ENCODE results near the gene GGT7.
A peak's percentile ranks its signal among the peaks of the same experiment; 100 is the strongest.
"Not testable (repeated sequence)": the region's sequence is repeated elsewhere in the genome, so short reads cannot be mapped to it uniquely, and the experiment has no call there.

The GGT7 gene

GRCh38 chr20:34872622-34873224 lies at the start of gene GGT7:
Gene GGT7 (minus strand): TSS chr20:34872856. CDS start chr20:34872815, 41 bp downstream.
- Histone ChIP-seq H2AFZ (ENCODE audit: low read depth, low read length) (peak within 1 kb of the TSS; percentile 60), H3K36me3 (ENCODE audit: insufficient read depth, low read length) (no peaks in the 10 kb centered on the region), H3K27me3 (ENCODE audit: insufficient read depth, low read length) (no peaks in the 10 kb centered on the region), H3K4me1 (ENCODE audit: insufficient read depth, low read length) (peaks cover 26% of the 10 kb centered on the region), H3K9me3 (ENCODE audit: low read length) (no peaks in the 10 kb centered on the region), H3K4me3 (ENCODE audit: low read length) (peak within 1 kb of the TSS; percentile 84)

GRCh38 chr20:34921436-34921835 lies 48.8 kb upstream of the GGT7 start:
- H3K36me3 ChIP-seq (ENCODE audit: insufficient read depth, low read length): peaks cover 27% of the 10 kb centered on the region
- no peak overlapping the region for H2AFZ ChIP-seq (ENCODE audit: low read depth, low read length)
- no peaks in the 10 kb centered on the region for H3K27me3 ChIP-seq (ENCODE audit: insufficient read depth, low read length)
- peaks cover 5% of the 10 kb centered on the region for H3K9me3 ChIP-seq (ENCODE audit: low read length)
- H3K4me3 ChIP-seq (ENCODE audit: low read length): no peak overlapping the region
- no peaks in the 10 kb centered on the region for H3K4me1 ChIP-seq (ENCODE audit: insufficient read depth, low read length)

- Histone ChIP-seq H3K4me1 (ENCODE audit: insufficient read depth, low read length) (no peaks in the 10 kb centered on the region), H3K36me3 (ENCODE audit: insufficient read depth, low read length) (peaks cover 21% of the 10 kb centered on the region), H3K4me3 (ENCODE audit: low read length) (no peak overlapping the region), H3K9me3 (ENCODE audit: low read length) (peaks cover 5% of the 10 kb centered on the region), H3K27me3 (ENCODE audit: insufficient read depth, low read length) (no peaks in the 10 kb centered on the region), H2AFZ (ENCODE audit: low read depth, low read length) (no peak overlapping the region)
Measured at GRCh38 chr20:34920055-34920454, 47.4 kb upstream of the GGT7 start.

- Histone ChIP-seq H3K4me3 (ENCODE audit: low read length) (no peak overlapping the region), H3K9me3 (ENCODE audit: low read length) (no peaks in the 10 kb centered on the region), H3K4me1 (ENCODE audit: insufficient read depth, low read length) (no peaks in the 10 kb centered on the region), H3K36me3 (ENCODE audit: insufficient read depth, low read length) (peaks cover 13% of the 10 kb centered on the region), H3K27me3 (ENCODE audit: insufficient read depth, low read length) (no peaks in the 10 kb centered on the region), H2AFZ (ENCODE audit: low read depth, low read length) (no peak overlapping the region)
Measured at GRCh38 chr20:34916774-34917354, 44.2 kb upstream of the GGT7 start.

GRCh38 chr20:34915749-34916455 lies 43.2 kb upstream of the GGT7 start:
- no peak overlapping the region for H2AFZ ChIP-seq (ENCODE audit: low read depth, low read length)
- no peaks in the 10 kb centered on the region for H3K9me3 ChIP-seq (ENCODE audit: low read length)
- peaks cover 9% of the 10 kb centered on the region for H3K36me3 ChIP-seq (ENCODE audit: insufficient read depth, low read length)
- no peaks in the 10 kb centered on the region for H3K4me1 ChIP-seq (ENCODE audit: insufficient read depth, low read length)
- no peak overlapping the region for H3K4me3 ChIP-seq (ENCODE audit: low read length)
- H3K27me3 ChIP-seq (ENCODE audit: insufficient read depth, low read length): no peaks in the 10 kb centered on the region

- Histone ChIP-seq H3K4me1 (ENCODE audit: insufficient read depth, low read length) (no peaks in the 10 kb centered on the region), H3K9me3 (ENCODE audit: low read length) (no peaks in the 10 kb centered on the region), H3K4me3 (ENCODE audit: low read length) (no peak overlapping the region), H2AFZ (ENCODE audit: low read depth, low read length) (no peak overlapping the region), H3K27me3 (ENCODE audit: insufficient read depth, low read length) (no peaks in the 10 kb centered on the region), H3K36me3 (ENCODE audit: insufficient read depth, low read length) (peaks cover 2% of the 10 kb centered on the region)
Measured at GRCh38 chr20:34915131-34915530, 42.5 kb upstream of the GGT7 start.

GRCh38 chr20:34907616-34908469 lies 35.2 kb upstream of the GGT7 start:
- Histone ChIP-seq H3K9me3 (ENCODE audit: low read length) (no peaks in the 10 kb centered on the region), H2AFZ (ENCODE audit: low read depth, low read length) (no peak overlapping the region), H3K4me3 (ENCODE audit: low read length) (no peak overlapping the region), H3K36me3 (ENCODE audit: insufficient read depth, low read length) (no peaks in the 10 kb centered on the region), H3K27me3 (ENCODE audit: insufficient read depth, low read length) (no peaks in the 10 kb centered on the region), H3K4me1 (ENCODE audit: insufficient read depth, low read length) (no peaks in the 10 kb centered on the region)

GRCh38 chr20:34904202-34904621 lies 31.6 kb upstream of the GGT7 start:
- Histone ChIP-seq H3K27me3 (ENCODE audit: insufficient read depth, low read length) (no peaks in the 10 kb centered on the region), H2AFZ (ENCODE audit: low read depth, low read length) (no peak overlapping the region), H3K36me3 (ENCODE audit: insufficient read depth, low read length) (no peaks in the 10 kb centered on the region), H3K4me3 (ENCODE audit: low read length) (no peak overlapping the region), H3K9me3 (ENCODE audit: low read length) (peaks cover 2% of the 10 kb centered on the region), H3K4me1 (ENCODE audit: insufficient read depth, low read length) (no peaks in the 10 kb centered on the region)

GRCh38 chr20:34898731-34899130 lies 26.1 kb upstream of the GGT7 start:
- H3K27me3 ChIP-seq (ENCODE audit: insufficient read depth, low read length); H2AFZ ChIP-seq (ENCODE audit: low read depth, low read length); H3K9me3 ChIP-seq (ENCODE audit: low read length); H3K36me3 ChIP-seq (ENCODE audit: insufficient read depth, low read length); H3K4me3 ChIP-seq (ENCODE audit: low read length); H3K4me1 ChIP-seq (ENCODE audit: insufficient read depth, low read length): not testable (repeated sequence)

GRCh38 chr20:34898129-34898528 lies 25.5 kb upstream of the GGT7 start:
- H3K27me3 ChIP-seq (ENCODE audit: insufficient read depth, low read length); H3K9me3 ChIP-seq (ENCODE audit: low read length); H3K36me3 ChIP-seq (ENCODE audit: insufficient read depth, low read length); H3K4me1 ChIP-seq (ENCODE audit: insufficient read depth, low read length); H3K4me3 ChIP-seq (ENCODE audit: low read length); H2AFZ ChIP-seq (ENCODE audit: low read depth, low read length): not testable (repeated sequence)

- Histone ChIP-seq H3K36me3 (ENCODE audit: insufficient read depth, low read length) (no peaks in the 10 kb centered on the region), H3K4me3 (ENCODE audit: low read length) (no peak overlapping the region), H3K9me3 (ENCODE audit: low read length) (peaks cover 2% of the 10 kb centered on the region), H3K4me1 (ENCODE audit: insufficient read depth, low read length) (no peaks in the 10 kb centered on the region), H2AFZ (ENCODE audit: low read depth, low read length) (no peak overlapping the region), H3K27me3 (ENCODE audit: insufficient read depth, low read length) (no peaks in the 10 kb centered on the region)
Measured at GRCh38 chr20:34896086-34896621, 23.5 kb upstream of the GGT7 start.

- no peak overlapping the region for H3K4me3 ChIP-seq (ENCODE audit: low read length)
- no peaks in the 10 kb centered on the region for H3K4me1 ChIP-seq (ENCODE audit: insufficient read depth, low read length)
- no peak overlapping the region for H2AFZ ChIP-seq (ENCODE audit: low read depth, low read length)
- peaks cover 2% of the 10 kb centered on the region for H3K9me3 ChIP-seq (ENCODE audit: low read length)
- no peaks in the 10 kb centered on the region for H3K36me3 ChIP-seq (ENCODE audit: insufficient read depth, low read length)
- H3K27me3 ChIP-seq (ENCODE audit: insufficient read depth, low read length): no peaks in the 10 kb centered on the region
Measured at GRCh38 chr20:34895465-34895864, 22.8 kb upstream of the GGT7 start.

GRCh38 chr20:34894723-34895122 lies 22.1 kb upstream of the GGT7 start:
- no peak overlapping the region for H3K4me3 ChIP-seq (ENCODE audit: low read length)
- H3K9me3 ChIP-seq (ENCODE audit: low read length): no peaks in the 10 kb centered on the region
- H3K4me1 ChIP-seq (ENCODE audit: insufficient read depth, low read length): no peaks in the 10 kb centered on the region
- no peaks in the 10 kb centered on the region for H3K27me3 ChIP-seq (ENCODE audit: insufficient read depth, low read length)
- H3K36me3 ChIP-seq (ENCODE audit: insufficient read depth, low read length): no peaks in the 10 kb centered on the region
- no peak overlapping the region for H2AFZ ChIP-seq (ENCODE audit: low read depth, low read length)
